ENCODE results near the gene RFPL2.
"Not testable (repeated sequence)": the region's sequence is repeated elsewhere in the genome, so short reads cannot be mapped to it uniquely, and the experiment has no call there.

The RFPL2 gene

DNA sequence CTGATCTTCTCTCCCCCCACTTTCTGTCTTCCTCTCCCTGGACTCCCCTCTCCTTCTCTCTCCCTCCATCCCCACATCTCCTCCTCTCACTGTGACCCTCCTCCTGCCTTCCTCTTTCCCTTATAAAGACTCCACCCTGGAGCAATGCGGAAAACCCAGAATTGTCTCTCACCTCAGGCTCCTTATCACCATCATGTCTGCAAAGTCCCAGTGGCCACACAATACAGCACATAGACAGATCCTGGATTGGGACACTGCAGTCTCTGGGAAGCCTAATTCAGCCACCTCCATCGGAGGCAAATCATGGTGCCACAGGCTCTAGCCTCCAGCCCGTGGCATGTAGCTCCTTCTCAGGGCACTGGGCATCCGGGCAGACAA lies 2.7 kb downstream of the RFPL2 start:
- Histone ChIP-seq H2AFZ (ENCODE audit: low read length) (0 out of 2 replicates have a peak overlapping the region, but pooled peaks have one; percentile 50), H3K9ac (ENCODE audit: low read length) (no peak overlapping the region), H3F3A (ENCODE audit: insufficient read depth, low read length) (no peaks in the 10 kb centered on the region), H3K4me1 (ENCODE audit: low read length) (no peaks in the 10 kb centered on the region), H3K4me3 (ENCODE audit: low read length) (no peak overlapping the region), H3K36me3 (replicated peaks; ENCODE audit: insufficient read depth, low read length) (no peaks in the 10 kb centered on the region), H3K79me2 (ENCODE audit: low read length) (no peaks in the 10 kb centered on the region), H3K4me2 (ENCODE audit: low read depth, low read length) (0 out of 2 replicates have a peak overlapping the region, but pooled peaks have one; percentile 4), H3K27ac (ENCODE audit: low read length) (no peak overlapping the region), H3K9me2 (replicated peaks; ENCODE audit: insufficient read depth, low read length) (no peaks in the 10 kb centered on the region), H3K9me3 (replicated peaks; ENCODE audit: insufficient read depth, low read length) (no peaks in the 10 kb centered on the region), H3K27me3 (replicated peaks; ENCODE audit: insufficient read depth, low read length) (peaks cover 6% of the 10 kb centered on the region), H4K20me1 (ENCODE audit: insufficient read depth, low read length) (no peaks in the 10 kb centered on the region)
- DNase-seq, result no peak
- TF ChIP-seq EZH2 (optimal IDR thresholded peaks at IDR 0.05; ENCODE audit: low read depth, low read length), result no peak

DNA sequence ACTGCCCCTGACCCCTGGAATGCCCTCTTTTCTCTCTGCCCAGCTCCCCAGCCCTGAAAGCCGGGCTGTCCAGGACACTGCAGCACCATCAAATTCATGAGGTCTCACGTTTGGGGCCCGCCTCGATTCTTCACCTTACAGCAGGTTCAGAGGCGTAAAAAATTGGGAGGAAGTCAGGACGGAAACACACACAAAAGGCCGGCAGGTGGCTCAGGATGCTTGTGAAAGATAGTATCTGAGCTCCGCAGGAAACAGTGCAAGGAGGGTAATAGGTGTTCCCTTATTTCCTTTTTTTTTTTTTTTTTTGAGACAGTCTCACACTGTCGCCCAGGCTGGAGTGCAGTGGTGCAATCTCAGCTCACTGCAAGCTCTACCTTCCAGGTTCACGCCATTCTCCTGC lies 4.1 kb downstream of the RFPL2 start:
- H3K27ac ChIP-seq (ENCODE audit: low read length), result no peak overlapping the region
- no peaks in the 10 kb centered on the region for H3K9me3 ChIP-seq (replicated peaks; ENCODE audit: insufficient read depth, low read length)
- H4K20me1 ChIP-seq (ENCODE audit: insufficient read depth, low read length), result no peaks in the 10 kb centered on the region
- no peak overlapping the region for H3K9ac ChIP-seq (ENCODE audit: low read length)
- no peaks in the 10 kb centered on the region for H3K9me2 ChIP-seq (replicated peaks; ENCODE audit: insufficient read depth, low read length)
- no peak overlapping the region for H2AFZ ChIP-seq (ENCODE audit: low read length)
- no peak overlapping the region for H3K4me2 ChIP-seq (ENCODE audit: low read depth, low read length)
- no peak for TF ChIP-seq EZH2 (optimal IDR thresholded peaks at IDR 0.05; ENCODE audit: low read depth, low read length)
- TF ChIP-seq EZH2phosphoT487 (IDR thresholded peaks at IDR 0.05; ENCODE audit: low read length), result no peak
- TF ChIP-seq, protein P1, sequence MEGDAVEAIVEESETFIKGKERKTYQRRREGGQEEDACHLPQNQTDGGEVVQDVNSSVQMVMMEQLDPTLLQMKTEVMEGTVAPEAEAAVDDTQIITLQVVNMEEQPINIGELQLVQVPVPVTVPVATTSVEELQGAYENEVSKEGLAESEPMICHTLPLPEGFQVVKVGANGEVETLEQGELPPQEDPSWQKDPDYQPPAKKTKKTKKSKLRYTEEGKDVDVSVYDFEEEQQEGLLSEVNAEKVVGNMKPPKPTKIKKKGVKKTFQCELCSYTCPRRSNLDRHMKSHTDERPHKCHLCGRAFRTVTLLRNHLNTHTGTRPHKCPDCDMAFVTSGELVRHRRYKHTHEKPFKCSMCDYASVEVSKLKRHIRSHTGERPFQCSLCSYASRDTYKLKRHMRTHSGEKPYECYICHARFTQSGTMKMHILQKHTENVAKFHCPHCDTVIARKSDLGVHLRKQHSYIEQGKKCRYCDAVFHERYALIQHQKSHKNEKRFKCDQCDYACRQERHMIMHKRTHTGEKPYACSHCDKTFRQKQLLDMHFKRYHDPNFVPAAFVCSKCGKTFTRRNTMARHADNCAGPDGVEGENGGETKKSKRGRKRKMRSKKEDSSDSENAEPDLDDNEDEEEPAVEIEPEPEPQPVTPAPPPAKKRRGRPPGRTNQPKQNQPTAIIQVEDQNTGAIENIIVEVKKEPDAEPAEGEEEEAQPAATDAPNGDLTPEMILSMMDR (IDR thresholded peaks at IDR 0.05; ENCODE audit: low read length), result no peak
- peaks cover 6% of the 10 kb centered on the region for H3K27me3 ChIP-seq (replicated peaks; ENCODE audit: insufficient read depth, low read length)
- no peaks in the 10 kb centered on the region for H3K79me2 ChIP-seq (ENCODE audit: low read length)
- DNase-seq, result peak; percentile 16
- no peaks in the 10 kb centered on the region for H3K36me3 ChIP-seq (replicated peaks; ENCODE audit: insufficient read depth, low read length)
- H3F3A ChIP-seq (ENCODE audit: insufficient read depth, low read length), result no peaks in the 10 kb centered on the region
- H3K4me3 ChIP-seq (ENCODE audit: low read length), result no peak overlapping the region
- H3K4me1 ChIP-seq (ENCODE audit: low read length), result no peaks in the 10 kb centered on the region

GRCh38 chr22:32199961-32200360 lies 4.9 kb downstream of the RFPL2 start:
- H3K27me3 ChIP-seq (replicated peaks; ENCODE audit: insufficient read depth, low read length), result peaks cover 5% of the 10 kb centered on the region
- TF ChIP-seq, protein P1 (IDR thresholded peaks at IDR 0.05; ENCODE audit: low read length), result no peak
- TF ChIP-seq EZH2 (optimal IDR thresholded peaks at IDR 0.05; ENCODE audit: low read depth, low read length) (no peak), EZH2phosphoT487 (IDR thresholded peaks at IDR 0.05; ENCODE audit: low read length) (no peak)
- no peak overlapping the region for H3K9ac ChIP-seq (ENCODE audit: low read length)
- no peak overlapping the region for H3K27ac ChIP-seq (ENCODE audit: low read length)
- H3K9me2 ChIP-seq (replicated peaks; ENCODE audit: insufficient read depth, low read length), result no peaks in the 10 kb centered on the region
- no peak overlapping the region for H3K4me2 ChIP-seq (ENCODE audit: low read depth, low read length)
- no peak overlapping the region for H2AFZ ChIP-seq (ENCODE audit: low read length)
- no peak for DNase-seq
- H3K36me3 ChIP-seq (replicated peaks; ENCODE audit: insufficient read depth, low read length), result no peaks in the 10 kb centered on the region
- no peaks in the 10 kb centered on the region for H3K9me3 ChIP-seq (replicated peaks; ENCODE audit: insufficient read depth, low read length)
- no peaks in the 10 kb centered on the region for H3K4me1 ChIP-seq (ENCODE audit: low read length)
- H4K20me1 ChIP-seq (ENCODE audit: insufficient read depth, low read length), result no peaks in the 10 kb centered on the region
- H3K79me2 ChIP-seq (ENCODE audit: low read length), result no peaks in the 10 kb centered on the region
- H3K4me3 ChIP-seq (ENCODE audit: low read length), result no peak overlapping the region
- H3F3A ChIP-seq (ENCODE audit: insufficient read depth, low read length), result no peaks in the 10 kb centered on the region

DNA sequence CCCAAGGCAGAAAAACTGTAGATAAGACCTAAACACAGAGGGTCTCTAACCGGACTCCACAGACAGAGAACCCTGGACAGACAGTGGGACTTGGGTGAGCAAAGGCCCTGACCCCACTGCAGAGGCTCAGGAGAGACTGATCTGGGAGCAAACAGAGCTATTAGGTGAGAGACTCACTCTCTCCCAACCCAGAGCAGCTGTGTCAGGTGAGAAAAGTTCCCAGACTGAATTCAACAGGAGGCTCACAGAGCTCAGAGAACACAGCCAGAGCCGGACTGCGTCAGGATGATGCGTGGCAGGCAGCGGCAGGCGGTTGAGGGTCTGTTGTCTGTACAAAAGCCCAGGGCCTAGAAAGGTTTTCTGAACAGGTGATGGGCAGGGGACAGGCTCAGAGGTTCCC lies 5.5 kb downstream of the RFPL2 start:
- no peaks in the 10 kb centered on the region for H3F3A ChIP-seq (ENCODE audit: insufficient read depth, low read length)
- H3K4me3 ChIP-seq (ENCODE audit: low read length), result no peak overlapping the region
- H2AFZ ChIP-seq (ENCODE audit: low read length), result no peak overlapping the region
- no peak for DNase-seq
- no peaks in the 10 kb centered on the region for H3K9me2 ChIP-seq (replicated peaks; ENCODE audit: insufficient read depth, low read length)
- no peaks in the 10 kb centered on the region for H3K36me3 ChIP-seq (replicated peaks; ENCODE audit: insufficient read depth, low read length)
- no peaks in the 10 kb centered on the region for H4K20me1 ChIP-seq (ENCODE audit: insufficient read depth, low read length)
- no peaks in the 10 kb centered on the region for H3K79me2 ChIP-seq (ENCODE audit: low read length)
- no peak for TF ChIP-seq EZH2phosphoT487 (IDR thresholded peaks at IDR 0.05; ENCODE audit: low read length)
- no peak for TF ChIP-seq EZH2 (optimal IDR thresholded peaks at IDR 0.05; ENCODE audit: low read depth, low read length)
- TF ChIP-seq, protein P1 (IDR thresholded peaks at IDR 0.05; ENCODE audit: low read length), result no peak
- no peaks in the 10 kb centered on the region for H3K9me3 ChIP-seq (replicated peaks; ENCODE audit: insufficient read depth, low read length)
- no peak overlapping the region for H3K9ac ChIP-seq (ENCODE audit: low read length)
- H3K27me3 ChIP-seq (replicated peaks; ENCODE audit: insufficient read depth, low read length), result no peaks in the 10 kb centered on the region
- no peak overlapping the region for H3K27ac ChIP-seq (ENCODE audit: low read length)
- H3K4me2 ChIP-seq (ENCODE audit: low read depth, low read length), result no peak overlapping the region
- H3K4me1 ChIP-seq (ENCODE audit: low read length), result no peaks in the 10 kb centered on the region

GRCh38 chr22:32197553-32198226 lies 7.2 kb downstream of the RFPL2 start:
- H3F3A ChIP-seq (ENCODE audit: insufficient read depth, low read length); H3K9me2 ChIP-seq (replicated peaks; ENCODE audit: insufficient read depth, low read length); H4K20me1 ChIP-seq (ENCODE audit: insufficient read depth, low read length); H3K9me3 ChIP-seq (replicated peaks; ENCODE audit: insufficient read depth, low read length); H3K27ac ChIP-seq (ENCODE audit: low read length); H3K36me3 ChIP-seq (replicated peaks; ENCODE audit: insufficient read depth, low read length); H3K27me3 ChIP-seq (replicated peaks; ENCODE audit: insufficient read depth, low read length); H3K79me2 ChIP-seq (ENCODE audit: low read length); H3K4me3 ChIP-seq (ENCODE audit: low read length); H3K9ac ChIP-seq (ENCODE audit: low read length); H3K4me1 ChIP-seq (ENCODE audit: low read length); H2AFZ ChIP-seq (ENCODE audit: low read length); H3K4me2 ChIP-seq (ENCODE audit: low read depth, low read length); DNase-seq: not testable (repeated sequence)
